Ishikawa (cell line): ENCODE data around the gene APBA2.

ENCODE experiments used
- CEBPB ChIP-seq: IDR thresholded peaks from 2 replicates; pipeline ENCODE4 v1.6.1; 2012
- CREB1 ChIP-seq: IDR thresholded peaks from 2 replicates; pipeline ENCODE4 v1.6.1; 2012; ENCODE audit warnings: low read depth
- EGR1 ChIP-seq: IDR thresholded peaks from 2 replicates; pipeline ENCODE4 v1.6.1; 2012
- EP300 ChIP-seq: IDR thresholded peaks from 2 replicates; pipeline ENCODE4 v1.6.1; 2012; ENCODE audit warnings: borderline replicate concordance
- NFIC ChIP-seq: IDR thresholded peaks from 2 replicates; pipeline ENCODE4 v1.6.1; 2012
- TAF1 ChIP-seq: IDR thresholded peaks from 2 replicates; pipeline ENCODE4 v1.6.1; 2012; ENCODE audit warnings: low read depth, mild to moderate bottlenecking
- YY1 ChIP-seq: IDR thresholded peaks from 2 replicates; pipeline ENCODE4 v1.6.1; 2012; ENCODE audit warnings: low read depth
- TF ChIP-seq, protein P1 (sequence below): IDR thresholded peaks from 2 replicates; pipeline ENCODE4 v1.6.1; 2012
- TF ChIP-seq, protein P2 (sequence below): IDR thresholded peaks from 2 replicates; pipeline ENCODE4 v1.6.1; 2012; ENCODE audit warnings: low read depth, mild to moderate bottlenecking

DNA sequence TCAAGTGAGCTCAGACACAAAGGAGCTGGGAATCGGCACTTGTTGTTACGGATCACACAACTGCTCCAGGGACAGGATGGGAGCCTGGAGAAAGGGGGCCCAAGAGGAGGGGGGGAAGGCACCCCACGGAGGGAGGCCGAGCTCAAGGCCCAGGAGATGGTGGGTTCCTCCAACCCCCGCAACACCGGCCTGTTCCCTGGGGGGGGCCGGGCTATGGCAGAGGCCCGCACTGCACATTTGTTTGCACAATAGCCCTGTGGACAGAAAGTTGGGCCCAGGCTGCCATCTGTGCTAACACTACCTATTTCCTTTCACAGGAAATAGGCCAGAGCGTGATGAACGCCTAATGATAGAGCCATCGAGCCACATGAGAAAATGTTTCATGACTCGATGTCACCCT, 236.7 kb downstream of the APBA2 start:
- TF ChIP-seq NFIC (no peak), CEBPB (no peak), CREB1 (no peak), TAF1 (no peak), YY1 (no peak), EP300 (no peak), EGR1 (no peak)
- TF ChIP-seq, protein P1, sequence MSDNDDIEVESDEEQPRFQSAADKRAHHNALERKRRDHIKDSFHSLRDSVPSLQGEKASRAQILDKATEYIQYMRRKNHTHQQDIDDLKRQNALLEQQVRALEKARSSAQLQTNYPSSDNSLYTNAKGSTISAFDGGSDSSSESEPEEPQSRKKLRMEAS: no peak
- TF ChIP-seq, protein P2, sequence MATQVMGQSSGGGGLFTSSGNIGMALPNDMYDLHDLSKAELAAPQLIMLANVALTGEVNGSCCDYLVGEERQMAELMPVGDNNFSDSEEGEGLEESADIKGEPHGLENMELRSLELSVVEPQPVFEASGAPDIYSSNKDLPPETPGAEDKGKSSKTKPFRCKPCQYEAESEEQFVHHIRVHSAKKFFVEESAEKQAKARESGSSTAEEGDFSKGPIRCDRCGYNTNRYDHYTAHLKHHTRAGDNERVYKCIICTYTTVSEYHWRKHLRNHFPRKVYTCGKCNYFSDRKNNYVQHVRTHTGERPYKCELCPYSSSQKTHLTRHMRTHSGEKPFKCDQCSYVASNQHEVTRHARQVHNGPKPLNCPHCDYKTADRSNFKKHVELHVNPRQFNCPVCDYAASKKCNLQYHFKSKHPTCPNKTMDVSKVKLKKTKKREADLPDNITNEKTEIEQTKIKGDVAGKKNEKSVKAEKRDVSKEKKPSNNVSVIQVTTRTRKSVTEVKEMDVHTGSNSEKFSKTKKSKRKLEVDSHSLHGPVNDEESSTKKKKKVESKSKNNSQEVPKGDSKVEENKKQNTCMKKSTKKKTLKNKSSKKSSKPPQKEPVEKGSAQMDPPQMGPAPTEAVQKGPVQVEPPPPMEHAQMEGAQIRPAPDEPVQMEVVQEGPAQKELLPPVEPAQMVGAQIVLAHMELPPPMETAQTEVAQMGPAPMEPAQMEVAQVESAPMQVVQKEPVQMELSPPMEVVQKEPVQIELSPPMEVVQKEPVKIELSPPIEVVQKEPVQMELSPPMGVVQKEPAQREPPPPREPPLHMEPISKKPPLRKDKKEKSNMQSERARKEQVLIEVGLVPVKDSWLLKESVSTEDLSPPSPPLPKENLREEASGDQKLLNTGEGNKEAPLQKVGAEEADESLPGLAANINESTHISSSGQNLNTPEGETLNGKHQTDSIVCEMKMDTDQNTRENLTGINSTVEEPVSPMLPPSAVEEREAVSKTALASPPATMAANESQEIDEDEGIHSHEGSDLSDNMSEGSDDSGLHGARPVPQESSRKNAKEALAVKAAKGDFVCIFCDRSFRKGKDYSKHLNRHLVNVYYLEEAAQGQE: no peak
